H54 (cell line): ENCODE results near the gene PARD6G.

Source experiments
- DNase-seq: peaks from one replicate; pipeline ENCODE4 v3.0.0; 2011; ENCODE audit warnings: low spot score, mixed read lengths; ENCODE audit not compliant: insufficient read length
- FAIRE-seq: peaks from 3 replicates; lab custom pipeline; 2011; peaks lifted over from hg19 to GRCh38; lab: Jason Lieb, UNC
- POLR2A ChIP-seq: IDR thresholded peaks from 2 replicates; pipeline ENCODE4 v1.6.1; 2011; ENCODE audit warnings: low read depth, mild to moderate bottlenecking, low read length

Gene PARD6G

DNA sequence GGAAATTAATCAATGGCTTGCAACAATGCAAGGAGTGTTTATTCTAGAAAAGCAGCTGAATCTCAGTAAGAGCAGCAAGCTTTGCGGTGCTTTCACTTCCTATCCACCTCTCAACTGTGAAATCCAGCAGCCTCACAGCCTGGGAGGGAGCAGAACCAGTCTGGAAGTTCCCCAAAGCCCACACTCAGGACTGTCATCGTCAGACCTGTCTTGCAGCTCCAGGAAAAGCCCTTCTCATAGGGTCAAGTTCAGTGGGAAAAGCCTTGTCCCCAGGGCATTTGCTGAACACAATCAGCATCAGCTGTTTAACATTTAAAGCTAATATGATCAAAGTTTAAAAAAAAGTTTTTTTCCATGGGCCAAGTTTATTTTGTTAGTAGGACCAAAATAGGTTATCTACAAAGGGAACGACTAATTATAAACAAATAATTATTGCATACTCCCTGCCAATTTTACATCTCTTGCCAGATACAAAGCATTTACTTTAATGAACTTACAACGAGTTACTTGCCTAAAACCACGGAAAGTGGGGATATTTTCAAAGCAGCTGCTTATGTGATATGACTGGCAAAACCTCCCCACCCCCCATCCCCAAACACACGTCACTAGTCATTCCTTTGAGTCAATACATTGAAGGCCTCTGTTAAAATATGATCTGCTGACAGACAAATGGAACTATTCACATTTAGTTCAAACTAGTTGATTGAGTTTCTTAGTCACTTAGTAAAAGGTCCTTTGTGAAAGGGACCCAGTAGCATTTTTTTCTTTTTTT is 36.8 kb downstream of the PARD6G start:
- TF ChIP-seq POLR2A = no peak
- DNase-seq = no peak
- FAIRE-seq = no peak

GRCh38 chr18:80208620-80209019 is 38.7 kb downstream of the PARD6G start:
- FAIRE-seq (no peak), DNase-seq (no peak)
- no peak for TF ChIP-seq POLR2A

GRCh38 chr18:80205294-80205693 is 42.0 kb downstream of the PARD6G start:
- no peak for DNase-seq

GRCh38 chr18:80204142-80204541 is 43.2 kb downstream of the PARD6G start:
- no peak for DNase-seq
- no peak for TF ChIP-seq POLR2A
- FAIRE-seq = no peak

More at GRCh38 chr18:80205294-80205693, 42.0 kb downstream of the PARD6G start:
- TF ChIP-seq POLR2A = no peak
- no peak for FAIRE-seq

DNA sequence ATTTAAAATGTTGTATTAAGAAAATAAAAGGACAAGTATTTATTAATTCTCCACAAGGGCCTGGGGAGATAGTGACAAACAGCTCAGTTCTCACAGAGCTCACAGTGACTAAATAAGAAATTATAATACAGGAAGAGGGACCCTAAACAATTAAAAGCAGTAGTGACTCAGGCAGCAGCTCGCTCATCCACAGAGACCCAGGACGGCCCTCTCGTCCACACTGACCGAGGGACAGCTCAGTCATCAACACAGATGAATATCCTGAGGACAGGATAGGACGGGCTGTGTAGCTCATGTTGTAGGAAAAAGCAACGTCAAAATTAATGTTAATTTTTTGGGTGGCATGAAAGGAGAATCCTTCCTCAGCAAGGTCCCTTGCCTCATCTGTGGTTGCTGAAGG is 44.1 kb downstream of the PARD6G start:
- FAIRE-seq (no peak), DNase-seq (no peak)
- no peak for TF ChIP-seq POLR2A

GRCh38 chr18:80202264-80202998 is 44.9 kb downstream of the PARD6G start:
- no peak for DNase-seq
- no peak for TF ChIP-seq POLR2A
- no peak for FAIRE-seq

DNA sequence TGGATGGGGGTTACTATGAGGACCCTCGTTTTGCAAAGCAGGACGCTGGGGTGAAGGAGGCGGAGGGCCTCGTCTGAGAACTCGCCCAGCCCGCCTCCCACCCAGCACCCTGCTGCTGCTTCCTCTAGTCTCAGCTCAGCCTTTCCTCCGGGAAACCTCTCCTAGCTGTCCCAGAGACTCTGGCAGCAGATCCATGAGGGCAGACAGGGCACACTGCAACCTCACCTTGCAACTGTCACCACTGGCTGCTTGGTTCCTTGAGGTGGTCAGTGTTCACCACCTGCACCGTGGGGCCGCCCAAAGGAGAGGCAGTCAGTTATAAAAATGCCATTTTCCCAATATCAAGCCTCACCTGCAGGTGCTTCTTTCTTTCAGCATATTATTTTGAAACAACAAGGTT is 45.6 kb downstream of the PARD6G start:
- TF ChIP-seq POLR2A = no peak
- FAIRE-seq = no peak
- no peak for DNase-seq

DNA sequence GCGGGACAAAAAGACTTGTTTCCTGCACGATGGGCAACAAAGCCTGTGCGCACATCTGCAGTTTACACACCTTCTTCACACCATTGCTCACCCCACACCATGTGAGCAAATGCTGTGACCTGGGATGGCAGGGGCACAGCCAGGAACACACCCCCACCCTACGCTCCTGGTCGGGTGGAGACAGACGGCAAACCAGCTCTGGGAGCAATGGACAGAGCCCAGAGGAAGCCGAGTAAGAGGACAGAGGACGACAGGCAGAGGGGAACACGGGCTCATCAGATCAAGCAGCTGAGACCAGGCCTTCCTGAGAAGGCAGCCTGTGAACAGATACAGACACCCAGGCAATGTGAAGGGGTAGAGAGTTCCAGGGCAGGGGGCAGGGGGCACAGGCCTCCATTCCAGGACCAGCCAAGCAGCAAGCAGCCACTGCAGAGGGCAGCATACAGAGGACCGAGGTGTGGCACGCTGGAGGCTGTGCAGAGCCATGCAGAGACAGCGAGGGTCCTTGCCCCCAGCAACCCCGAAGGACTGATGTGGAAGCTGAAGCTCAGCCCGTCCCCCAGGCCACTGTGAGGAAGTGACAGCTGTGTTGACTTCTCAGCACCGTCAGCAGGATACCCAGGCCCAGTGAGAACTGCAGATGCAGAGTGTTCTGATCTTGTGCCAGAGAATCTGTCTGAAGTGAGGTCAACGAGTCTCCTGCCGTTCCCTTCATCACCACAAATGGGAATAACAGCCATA is 46.2 kb downstream of the PARD6G start:
- FAIRE-seq (no peak), DNase-seq (no peak)
- no peak for TF ChIP-seq POLR2A

GRCh38 chr18:80200171-80200931 is 47.0 kb downstream of the PARD6G start:
- TF ChIP-seq POLR2A = no peak
- no peak for DNase-seq
- FAIRE-seq = no peak

- TF ChIP-seq POLR2A = no peak
- FAIRE-seq (no peak), DNase-seq (no peak)
Observed at GRCh38 chr18:80198994-80199748, 48.1 kb downstream of the PARD6G start.

DNA sequence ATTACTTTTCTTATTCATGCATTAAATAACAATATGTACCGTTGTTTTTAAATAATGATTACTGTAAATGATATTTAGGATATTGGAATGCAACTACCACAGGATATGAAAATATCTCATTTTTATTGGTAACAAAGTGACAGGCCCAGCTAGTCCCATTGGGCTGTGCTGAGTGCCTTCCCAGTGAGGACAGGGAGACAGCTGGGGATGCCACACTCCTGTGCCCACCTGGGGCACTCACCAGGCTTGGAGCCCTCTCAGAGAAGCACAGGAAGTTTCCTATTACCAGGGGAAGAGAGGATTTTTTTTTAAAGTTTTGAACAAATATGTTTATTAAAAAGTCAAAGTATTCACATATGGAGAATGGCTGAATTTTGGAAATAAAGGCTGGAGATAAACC is 48.9 kb downstream of the PARD6G start:
- no peak for TF ChIP-seq POLR2A
- FAIRE-seq (no peak), DNase-seq (no peak)

GRCh38 chr18:80197528-80197927 is 49.8 kb downstream of the PARD6G start:
- DNase-seq (no peak), FAIRE-seq (no peak)
- TF ChIP-seq POLR2A = no peak
